GM21529 (cell line): Measurements from ENCODE around the gene LPAR6.

Experiments used
- ATAC-seq: cut with Tn5 transposase; IDR thresholded peaks from one replicate; pipeline ENCODE4 v1.9.1; 2021; ENCODE audit not compliant: unreplicated experiment

The LPAR6 gene

DNA sequence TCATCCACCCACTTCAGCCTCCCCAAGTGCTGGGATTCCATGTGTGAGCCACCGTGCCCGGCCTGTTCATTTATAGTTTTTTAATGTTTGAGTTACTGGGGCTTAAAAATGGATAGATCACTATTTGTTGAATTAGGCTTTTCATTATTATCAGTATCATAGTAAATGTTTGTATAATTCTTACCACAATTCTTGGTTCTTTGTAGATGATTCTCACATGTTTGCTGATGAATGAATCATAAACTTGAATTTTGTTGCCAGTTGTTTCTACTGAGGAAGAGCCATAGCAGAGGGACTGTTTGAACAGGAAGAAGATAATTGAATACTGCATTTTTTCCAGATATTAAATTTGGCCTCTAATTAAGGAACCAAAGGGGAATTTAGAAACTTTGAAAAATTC, 2.6 kb upstream of the LPAR6 start:
- no peak for ATAC-seq

GRCh38 chr13:48414501-48414900, 1.6 kb upstream of the LPAR6 start:
- no peak for ATAC-seq

DNA sequence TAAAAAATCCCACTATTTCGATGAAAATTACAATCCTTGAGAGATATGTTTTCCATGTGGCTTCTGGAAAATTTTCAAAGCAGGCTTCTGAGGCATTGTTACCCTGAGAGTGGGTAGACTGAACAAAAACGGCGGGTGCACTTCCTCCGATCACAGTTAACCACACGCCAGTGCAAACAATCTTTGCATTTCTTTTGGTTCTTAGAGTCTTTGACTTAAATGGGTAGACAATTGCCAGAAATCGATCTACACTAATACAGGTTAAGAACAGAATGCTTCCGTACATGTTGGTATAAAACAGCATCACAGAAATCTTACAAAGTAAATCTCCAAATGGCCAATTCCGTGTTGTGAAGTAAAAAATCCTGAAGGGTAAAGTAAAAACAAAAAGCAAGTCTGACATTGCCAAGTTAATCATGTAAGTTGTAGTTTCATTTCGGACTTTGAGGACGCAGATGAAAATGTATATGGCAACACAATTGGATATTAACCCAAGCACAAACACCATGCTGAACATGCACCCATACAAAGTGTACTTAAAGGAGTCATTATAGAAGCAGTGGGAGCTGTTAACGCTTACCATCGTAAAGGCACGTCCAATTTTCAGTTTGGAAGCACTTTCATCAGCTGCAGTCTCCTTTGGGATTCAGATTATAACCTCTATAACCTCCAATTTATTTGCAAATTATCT, 927 bp downstream of the LPAR6 start:
- no peak for ATAC-seq

DNA sequence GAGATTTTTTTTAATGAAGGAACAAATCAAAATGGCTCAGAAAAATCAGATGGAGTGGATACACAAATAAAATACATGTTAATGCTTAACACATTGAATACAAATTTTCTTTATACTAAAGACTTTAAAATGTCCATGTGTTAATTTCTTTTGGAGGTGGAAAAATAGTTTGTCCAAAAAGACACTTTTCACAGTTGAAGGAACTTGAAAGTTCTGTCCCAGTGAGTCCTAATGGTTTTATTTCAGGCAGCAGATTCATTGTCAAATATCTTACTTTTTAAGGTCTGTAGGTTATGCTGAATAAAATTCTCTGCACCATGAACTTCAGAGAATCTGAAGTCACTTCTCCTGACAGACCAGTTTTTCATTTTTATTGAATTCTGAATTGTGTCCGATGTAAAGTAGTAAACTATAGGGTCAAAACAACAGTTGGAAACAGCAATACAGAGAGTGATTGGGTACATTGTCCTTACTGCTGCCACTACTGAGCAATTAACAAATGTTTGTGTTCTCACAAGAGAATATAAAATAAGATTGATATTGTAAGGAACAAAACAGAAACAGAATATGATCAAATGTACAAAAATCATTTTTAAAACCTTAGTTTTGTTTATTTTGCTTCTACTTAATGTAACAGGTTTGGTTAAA, 1.6 kb downstream of the LPAR6 start:
- ATAC-seq = no peak

- ATAC-seq = no peak
These were observed 2.7 kb downstream of the LPAR6 start for GRCh38 chr13:48410199-48410598.

- ATAC-seq = no peak
These were observed 7.0 kb downstream of the LPAR6 start for GRCh38 chr13:48405875-48406274.

GRCh38 chr13:48404952-48405351, 8.0 kb downstream of the LPAR6 start:
- no peak for ATAC-seq

DNA sequence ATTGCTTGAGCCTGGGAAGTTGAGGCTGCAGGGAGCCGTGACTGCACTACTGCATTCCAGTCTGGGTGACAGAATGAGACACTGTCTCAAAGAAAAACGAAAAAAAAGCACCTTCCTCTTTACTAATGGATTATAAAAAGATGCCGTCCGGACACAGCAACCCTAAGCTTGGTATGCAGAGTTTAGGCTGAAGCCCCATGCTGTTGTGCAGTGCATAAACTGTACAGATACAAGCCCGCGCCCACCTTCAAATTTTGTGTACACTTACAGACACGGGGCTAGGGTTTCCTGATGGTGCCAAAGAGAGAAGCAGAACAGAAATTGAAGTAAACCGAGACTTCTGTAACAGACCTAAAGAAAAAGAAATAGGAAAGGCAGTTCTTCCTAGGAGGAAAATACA, 9.0 kb downstream of the LPAR6 start:
- ATAC-seq = no peak

- no peak for ATAC-seq
These were observed 9.7 kb downstream of the LPAR6 start for GRCh38 chr13:48403151-48403631.

DNA sequence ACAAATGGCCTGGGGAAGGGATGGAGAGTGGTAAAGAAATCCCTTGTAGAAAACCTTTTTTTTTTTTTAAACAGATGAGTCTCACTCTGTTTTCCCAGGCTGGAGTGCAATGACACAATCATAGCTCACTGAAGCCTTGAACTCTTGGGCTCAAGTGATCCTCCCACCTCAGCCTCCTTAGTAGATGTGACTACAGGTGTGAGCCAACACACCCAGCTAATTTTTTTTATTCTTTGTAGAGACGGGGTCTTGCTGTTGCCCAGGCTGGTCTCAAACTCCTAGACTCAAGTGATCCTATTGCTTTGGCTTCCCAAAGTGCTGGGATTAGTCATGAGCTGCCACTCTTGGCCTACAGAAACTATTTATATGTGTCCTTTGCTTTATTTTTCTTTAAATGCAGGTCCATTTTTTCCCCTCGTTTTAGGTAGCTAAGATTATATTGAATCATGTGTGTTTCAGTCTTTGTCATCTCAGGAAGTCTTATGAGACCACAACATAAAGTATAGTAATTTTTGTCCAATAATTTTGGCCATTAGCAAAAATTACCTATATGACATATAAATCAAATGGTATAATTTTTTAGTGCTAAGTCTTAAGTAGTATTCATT, 10.5 kb downstream of the LPAR6 start:
- ATAC-seq = no peak

DNA sequence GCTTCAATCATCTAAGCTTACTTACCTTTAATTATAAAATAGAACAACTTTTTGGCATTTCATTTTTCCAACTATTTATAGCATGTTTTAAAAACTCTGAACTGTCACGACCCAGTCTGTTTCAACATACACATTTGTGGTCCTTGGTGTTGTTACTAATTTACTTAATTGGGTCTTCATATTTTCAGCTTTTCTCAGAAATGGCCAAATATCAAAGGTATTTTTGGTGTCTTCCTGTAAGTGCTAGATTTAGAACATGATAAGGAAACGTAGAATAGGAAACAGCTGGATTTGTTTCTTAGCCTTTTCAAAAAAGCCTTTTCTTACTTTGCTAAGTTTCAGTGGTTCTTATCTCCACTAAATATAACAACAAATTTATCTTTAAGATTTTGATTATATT, 11.4 kb downstream of the LPAR6 start:
- no peak for ATAC-seq

GRCh38 chr13:48400850-48401291, 12.0 kb downstream of the LPAR6 start:
- peak; percentile 65 for ATAC-seq

DNA sequence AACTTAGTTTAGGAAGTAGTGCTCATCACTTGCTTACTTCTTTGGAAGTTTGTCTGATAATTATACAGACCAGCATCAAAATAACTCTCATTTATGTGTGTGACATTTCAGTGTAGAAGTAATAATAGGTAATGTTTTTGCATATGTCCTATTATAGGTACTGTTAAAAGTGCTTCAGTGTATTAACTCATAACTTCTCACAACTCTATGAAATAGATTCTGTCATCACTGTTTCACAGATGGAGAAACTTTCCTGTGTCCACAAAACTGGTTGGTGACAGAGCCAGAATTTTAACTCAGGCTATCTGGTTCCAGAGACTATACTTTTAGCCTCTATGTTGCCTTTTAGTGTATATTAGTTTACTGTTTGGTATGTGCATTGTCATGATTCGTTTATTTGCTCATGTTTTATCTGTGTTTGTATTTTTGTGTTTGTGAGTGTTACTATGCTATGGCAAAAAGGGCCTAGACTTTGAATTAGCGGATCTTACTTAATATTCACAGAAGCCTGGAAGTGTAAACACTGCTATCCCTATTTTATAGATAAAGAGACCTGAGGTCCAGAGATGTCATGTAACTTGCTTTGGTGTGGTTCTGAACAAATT, 12.7 kb downstream of the LPAR6 start:
- no peak for ATAC-seq

DNA sequence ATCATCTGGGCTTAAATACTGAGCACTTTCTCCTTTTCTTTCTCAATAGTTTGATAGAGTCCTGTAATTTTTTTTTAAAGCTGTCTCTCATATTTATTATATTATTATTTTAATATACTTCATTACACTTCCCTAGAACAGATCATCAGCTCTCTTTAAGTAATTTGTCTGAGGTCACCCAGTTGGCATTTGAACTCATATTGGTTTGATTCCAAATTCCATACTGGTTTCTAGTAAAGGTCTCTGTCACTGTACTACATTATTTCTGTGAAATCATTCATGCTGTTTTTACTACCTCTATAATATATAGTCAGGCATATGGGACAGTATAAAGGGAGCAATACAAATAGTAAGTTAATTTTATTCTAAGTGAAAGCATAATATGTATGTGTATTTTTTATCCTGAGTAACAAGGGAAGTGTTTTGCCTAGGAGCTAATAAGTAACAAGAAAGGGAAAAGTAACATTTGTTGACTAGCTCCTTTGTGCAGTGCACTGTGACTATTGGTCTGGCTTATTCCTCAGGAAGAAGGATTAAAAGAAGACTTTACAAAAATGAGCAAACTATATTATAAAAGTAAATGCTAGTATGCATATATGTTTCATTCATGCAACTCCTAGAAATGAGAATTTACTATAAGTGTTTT, 14.3 kb downstream of the LPAR6 start:
- ATAC-seq = no peak

DNA sequence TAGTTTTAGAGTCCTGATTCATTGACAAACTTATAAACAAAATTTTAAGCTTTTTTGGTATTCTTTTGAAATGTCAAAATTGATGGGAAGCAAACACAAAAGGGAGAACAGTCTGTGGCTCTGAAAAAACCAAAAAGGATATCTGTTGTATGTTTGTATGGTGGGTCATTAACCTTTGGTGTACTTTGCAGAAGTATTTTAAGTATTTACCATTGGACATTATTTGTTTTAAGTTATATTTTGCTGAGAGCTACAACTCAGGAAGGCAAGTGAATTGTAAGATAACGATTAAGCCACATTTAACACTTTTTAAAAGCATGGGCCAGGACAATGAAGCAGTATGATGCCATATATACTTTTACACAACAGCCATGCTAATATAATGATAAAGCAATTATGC, 15.2 kb downstream of the LPAR6 start:
- no peak for ATAC-seq

DNA sequence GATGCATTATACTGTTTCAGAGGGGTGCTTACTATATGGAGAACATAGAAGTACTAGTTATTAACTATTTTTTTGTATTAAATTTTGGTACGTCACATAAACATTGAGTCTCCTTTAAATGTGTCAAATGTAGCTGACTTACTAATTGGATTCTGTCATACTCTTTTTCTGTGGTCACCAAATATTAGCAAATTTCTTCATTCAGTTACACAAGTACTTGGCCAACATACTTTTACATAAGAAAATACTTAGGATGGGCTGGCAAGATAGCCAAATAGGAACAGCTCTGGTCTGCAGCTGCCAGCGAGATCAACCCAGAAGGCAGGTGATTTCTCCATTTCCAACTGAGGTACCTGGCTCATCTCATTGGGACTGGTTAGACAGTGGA, 19.2 kb downstream of the LPAR6 start:
- ATAC-seq = no peak

- no peak for ATAC-seq
These were observed 19.7 kb downstream of the LPAR6 start for GRCh38 chr13:48393030-48393697.

DNA sequence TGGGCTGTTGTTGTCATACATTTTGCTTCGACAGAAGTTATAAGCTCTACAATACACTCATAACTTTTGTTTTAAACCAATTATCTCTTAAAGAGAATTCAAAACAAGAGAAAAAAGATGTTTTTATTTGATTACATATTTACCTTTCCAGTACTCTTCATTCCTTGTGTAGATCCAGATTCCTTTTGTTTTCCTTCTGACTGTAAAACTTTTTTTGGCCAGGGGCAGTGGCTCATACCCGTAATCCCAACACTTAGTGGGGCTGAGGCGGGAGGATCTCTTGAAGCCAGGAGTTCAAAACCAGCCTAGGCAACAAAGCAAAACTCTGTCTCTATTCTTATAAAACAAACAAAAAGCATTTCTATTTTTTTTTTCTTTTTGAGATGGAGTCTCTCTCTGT, 21.7 kb downstream of the LPAR6 start:
- no peak for ATAC-seq

DNA sequence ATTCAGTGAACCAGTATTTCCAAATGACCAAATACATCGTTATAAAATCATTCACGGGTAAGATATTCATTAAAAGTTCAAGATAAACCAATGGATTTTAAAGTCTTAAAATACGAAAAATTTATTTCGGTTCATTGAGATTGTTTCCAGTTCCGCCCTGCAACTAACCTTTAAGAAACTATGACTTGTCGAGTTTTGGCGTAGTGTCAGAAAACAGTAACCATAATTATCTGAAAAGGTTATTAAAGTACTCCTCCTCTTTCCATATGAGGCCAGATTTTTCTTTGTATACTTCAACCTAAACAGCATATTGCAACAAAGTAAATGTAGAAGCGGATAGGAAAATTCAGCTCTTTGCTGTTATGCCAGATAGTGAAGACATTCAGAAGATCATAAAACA, 26.1 kb downstream of the LPAR6 start:
- ATAC-seq = no peak

- ATAC-seq = no peak
These were observed 29.5 kb downstream of the LPAR6 start for GRCh38 chr13:48383384-48383783.

DNA sequence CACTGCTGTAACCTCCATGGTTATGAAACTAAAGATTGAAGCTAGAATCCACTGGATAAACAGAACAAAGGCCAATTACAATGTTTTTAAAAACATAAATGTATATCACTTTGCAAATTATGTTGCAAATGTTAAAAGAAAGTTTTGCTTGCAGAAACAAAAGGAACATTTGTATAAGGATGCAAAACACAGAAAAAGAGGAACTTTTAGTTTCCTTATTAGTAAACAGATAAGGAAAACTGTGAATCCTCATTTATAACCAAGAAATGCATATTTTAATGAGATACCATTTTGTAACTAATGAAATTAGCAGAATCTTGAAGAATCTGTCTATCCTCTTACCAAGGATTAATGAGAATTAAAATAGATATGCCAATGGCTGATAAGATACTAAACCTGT, 32.3 kb downstream of the LPAR6 start:
- ATAC-seq = no peak
